OCI-LY7 (cell line): ENCODE measurements around the gene EXTL2.

ENCODE experiments used
- CTCF ChIP-seq: fragments of 200-600 bp; sonication (generic); conservative IDR thresholded peaks from 2 replicates; pipeline ENCODE4 v1.5.1; 2014; ENCODE audit warnings: mild to moderate bottlenecking, antibody characterized with exemption, low read length, moderate library complexity, mixed read lengths
- EZH2phosphoT487 ChIP-seq: fragments of 200-600 bp; sonication (generic); IDR thresholded peaks from 2 replicates; pipeline ENCODE4 v1.6.1; 2018; ENCODE audit warnings: low read depth, borderline replicate concordance, mild to moderate bottlenecking, mixed run types, antibody characterized with exemption, low read length, moderate library complexity, mixed read lengths

- no peak for TF ChIP-seq CTCF
- TF ChIP-seq EZH2phosphoT487, result no peak
These were observed 24.6 kb downstream of the EXTL2 start for GRCh38 chr1:100869996-100870395.
